Gastroesophageal sphincter (tissue), 4 donors: ENCODE results near the gene GPR160. TPM values are rescaled to one million over a fixed set of nuclear protein-coding genes. Genes with fewer than 3 reads are reported as not detected.

Experiments
- ATAC-seq: fragments of 150-250 bp; one replicate; pipeline ENCODE4 v1.9.1; 2016; ENCODE audit warnings: mild to moderate bottlenecking, moderate library complexity
- H3K27ac ChIP-seq, 4 donors: fragments of 200-600 bp; sonication (generic) in 3 of 4; 1 replicate in 3 of 4; 2 replicates in 1 of 4; pipeline ENCODE4 v1.5.1; 2016 to 2019
- H3K27me3 ChIP-seq: fragments of 200-600 bp; sonication (generic); one replicate; pipeline ENCODE4 v1.5.1; 2019
- H3K36me3 ChIP-seq, 2 donors: fragments of 200-600 bp; sonication (generic); one replicate each; pipeline ENCODE4 v1.5.1; 2019; ENCODE audit warnings: control low read depth in 1 of 2
- H3K4me1 ChIP-seq, 3 donors: fragments of 200-600 bp; sonication (generic); 1 replicate in 2 of 3; 2 replicates in 1 of 3; pipeline ENCODE4 v1.5.1; 2016 to 2019; ENCODE audit warnings: control low read depth in 2 of 3
- H3K4me3 ChIP-seq, 2 donors: fragments of 200-600 bp; sonication (generic); one replicate each; pipeline ENCODE4 v1.5.1; 2019; ENCODE audit warnings: mild to moderate bottlenecking in 1 of 2, moderate library complexity in 1 of 2
- H3K9me3 ChIP-seq, 3 donors: fragments of 200-600 bp; sonication (generic); one replicate each; pipeline ENCODE4 v1.5.1; 2017 to 2019; ENCODE audit warnings: control low read depth in 2 of 3
- EP300 ChIP-seq: sonication (generic); formaldehyde crosslinking; IDR thresholded peaks from one replicate; pipeline ENCODE4 v1.6.1; 2017; ENCODE audit warnings: antibody characterized with exemption, mild to moderate bottlenecking
- POLR2A ChIP-seq, 2 donors: fragments of 450-650 bp; IDR thresholded peaks; one replicate each; pipeline ENCODE4 v1.6.1; 2017; ENCODE audit warnings: antibody characterized with exemption in 2 of 2, mild to moderate bottlenecking in 2 of 2, moderate library complexity in 1 of 2
- POLR2AphosphoS5 ChIP-seq: sonication (generic); formaldehyde crosslinking; IDR thresholded peaks from one replicate; pipeline ENCODE4 v1.6.1; 2017; ENCODE audit warnings: antibody characterized with exemption
- WGBS, 2 donors: methylation state at CpG; one replicate each; pipeline ENCODE4 v1.1.5; 2018; ENCODE audit warnings: low coverage in 1 of 2; 5-methylcytosine and 5-hydroxymethylcytosine counted together
- total RNA-seq, 4 donors: library from RNA; depleted of rRNA; stranded (reverse); fragments of >200 nt; gene quantifications; one replicate each; pipeline ENCODE4 v1.1.0, GENCODE V29; 2016
- TF ChIP-seq, protein P1 (sequence below), 4 experiments: fragments of 200-600 bp in 2 of 4; fragments of 450-650 bp in 2 of 4; sonication (generic) in 1 of 4; IDR thresholded peaks; one replicate each; pipeline ENCODE4 v1.5.1; 2017 to 2019; ENCODE audit warnings: antibody characterized with exemption in 4 of 4, mild to moderate bottlenecking in 2 of 4, moderate library complexity in 2 of 4

Gene GPR160
- total RNA-seq, 4 donors from 2014 or later, result 0.31 to 4.3 (median 0.94) TPM

DNA sequence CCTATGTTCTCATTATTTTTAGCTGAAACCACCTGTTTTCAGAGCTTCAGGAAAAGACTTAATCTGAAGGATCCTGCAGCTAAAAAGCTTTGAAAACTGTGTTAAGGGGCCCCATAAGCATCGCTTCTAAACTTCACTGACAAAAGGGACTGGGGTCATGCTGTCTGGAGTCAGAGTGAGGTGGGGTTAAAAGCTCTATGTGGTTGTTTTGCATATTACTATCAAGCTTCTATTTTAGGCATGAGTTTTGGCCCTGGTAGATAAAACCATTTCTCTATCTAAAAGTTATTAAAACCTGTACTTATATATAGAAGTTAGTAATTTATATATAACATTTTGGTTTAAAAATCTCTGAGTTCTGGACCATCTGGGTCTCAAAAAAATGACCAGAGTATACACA lies 45.5 kb downstream of the GPR160 start:
- no peaks in the 10 kb centered on the region for H3K4me1 ChIP-seq

DNA sequence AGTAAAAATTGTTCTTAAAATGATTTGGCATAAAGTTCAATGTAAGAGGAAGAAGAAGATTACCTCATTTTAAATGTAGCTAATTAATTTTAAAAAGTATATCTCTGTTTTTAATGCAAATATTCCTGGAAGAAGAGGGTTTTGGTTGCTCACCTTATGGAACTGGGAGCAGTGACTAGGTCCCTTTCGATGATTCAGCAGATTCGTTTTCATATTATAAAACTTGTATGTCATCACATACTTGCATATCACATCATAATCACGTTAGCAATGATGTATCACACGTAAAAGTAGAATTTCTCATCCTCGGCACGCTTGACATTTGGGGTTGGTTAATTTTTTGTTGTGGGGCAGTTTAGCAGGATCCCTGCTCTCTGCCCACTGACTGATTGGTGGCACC lies 47.6 kb downstream of the GPR160 start:
- no peaks in the 10 kb centered on the region for H3K27me3 ChIP-seq
- H3K9me3 ChIP-seq, result no peaks in the 10 kb centered on the region
- WGBS, 2 donors, result 87 to 94% methylated on average over 6 of the region's 6 CpGs
- no peaks in the 10 kb centered on the region for H3K4me1 ChIP-seq
- peaks cover 3 to 62% of the 10 kb centered on the region in 2 donors for H3K36me3 ChIP-seq
- TF ChIP-seq POLR2AphosphoS5 (no peak), POLR2A (IDR thresholded peaks at IDR 0.05) (no peak), EP300 (no peak)
- TF ChIP-seq, protein P1, sequence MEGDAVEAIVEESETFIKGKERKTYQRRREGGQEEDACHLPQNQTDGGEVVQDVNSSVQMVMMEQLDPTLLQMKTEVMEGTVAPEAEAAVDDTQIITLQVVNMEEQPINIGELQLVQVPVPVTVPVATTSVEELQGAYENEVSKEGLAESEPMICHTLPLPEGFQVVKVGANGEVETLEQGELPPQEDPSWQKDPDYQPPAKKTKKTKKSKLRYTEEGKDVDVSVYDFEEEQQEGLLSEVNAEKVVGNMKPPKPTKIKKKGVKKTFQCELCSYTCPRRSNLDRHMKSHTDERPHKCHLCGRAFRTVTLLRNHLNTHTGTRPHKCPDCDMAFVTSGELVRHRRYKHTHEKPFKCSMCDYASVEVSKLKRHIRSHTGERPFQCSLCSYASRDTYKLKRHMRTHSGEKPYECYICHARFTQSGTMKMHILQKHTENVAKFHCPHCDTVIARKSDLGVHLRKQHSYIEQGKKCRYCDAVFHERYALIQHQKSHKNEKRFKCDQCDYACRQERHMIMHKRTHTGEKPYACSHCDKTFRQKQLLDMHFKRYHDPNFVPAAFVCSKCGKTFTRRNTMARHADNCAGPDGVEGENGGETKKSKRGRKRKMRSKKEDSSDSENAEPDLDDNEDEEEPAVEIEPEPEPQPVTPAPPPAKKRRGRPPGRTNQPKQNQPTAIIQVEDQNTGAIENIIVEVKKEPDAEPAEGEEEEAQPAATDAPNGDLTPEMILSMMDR (IDR thresholded peaks at IDR 0.05), result no peak
- ATAC-seq, result no peak
- no peak overlapping the region for H3K27ac ChIP-seq
- no peak overlapping the region for H3K4me3 ChIP-seq

More for the DNA sequence above, 45.5 kb downstream of the GPR160 start:
- no peaks in the 10 kb centered on the region for H3K27me3 ChIP-seq
- peaks cover 3 to 52% of the 10 kb centered on the region in 2 donors for H3K36me3 ChIP-seq
- no peak for ATAC-seq
- 100% methylated on average over 1 of the region's 1 CpG for WGBS, 2 donors
- no peak overlapping the region for H3K4me3 ChIP-seq
- TF ChIP-seq, protein P1 (IDR thresholded peaks at IDR 0.05), result no peak
- TF ChIP-seq POLR2A (IDR thresholded peaks at IDR 0.05) (no peak), POLR2AphosphoS5 (no peak), EP300 (no peak)
- no peak overlapping the region for H3K27ac ChIP-seq
- H3K9me3 ChIP-seq, result no peaks in the 10 kb centered on the region

DNA sequence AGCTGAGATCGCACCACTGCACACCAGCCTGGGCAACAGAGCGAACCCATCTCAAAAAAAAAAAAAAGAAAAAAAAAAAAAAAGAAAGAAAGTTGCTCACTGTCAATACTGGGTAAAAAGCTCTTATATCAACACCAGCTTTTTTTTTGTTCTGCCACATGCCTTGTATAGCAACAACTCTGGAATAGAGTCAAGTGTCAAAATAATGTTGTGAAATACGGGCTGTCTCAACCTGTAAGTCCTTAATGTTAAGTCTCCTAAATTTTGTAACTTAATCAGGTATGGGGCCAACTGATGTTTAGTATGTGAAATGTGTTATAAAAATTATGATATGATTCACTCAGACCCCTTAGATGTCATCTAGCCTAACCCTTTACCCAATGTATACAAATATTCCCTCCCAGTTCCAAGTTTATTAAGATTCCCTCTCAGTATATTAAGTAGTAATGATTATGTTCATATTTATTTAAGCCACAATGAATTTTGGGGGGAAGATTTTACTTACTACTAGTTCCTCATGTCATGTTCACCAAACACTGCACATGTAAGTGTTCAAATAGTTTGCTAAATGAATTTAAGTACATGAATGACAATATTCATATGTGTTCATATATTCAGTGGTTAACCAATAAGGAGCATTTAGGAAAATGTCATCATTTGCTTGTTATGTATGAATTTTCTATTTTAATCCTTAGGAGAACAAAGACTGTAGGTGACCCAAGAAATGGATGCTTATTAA lies 52.2 kb downstream of the GPR160 start:
- ATAC-seq, result no peak
- Histone ChIP-seq H3K4me3 (no peak overlapping the region), H3K9me3 (no peaks in the 10 kb centered on the region), H3K4me1 (no peaks in the 10 kb centered on the region), H3K27me3 (no peaks in the 10 kb centered on the region), H3K36me3 (peaks cover 3 to 73% of the 10 kb centered on the region in 2 donors), H3K27ac (no peak overlapping the region)
- WGBS, 2 donors, result 89 to 95% methylated on average over 1 to 2 of the region's 3 CpGs
- TF ChIP-seq POLR2AphosphoS5 (no peak), POLR2A (IDR thresholded peaks at IDR 0.05) (no peak)

DNA sequence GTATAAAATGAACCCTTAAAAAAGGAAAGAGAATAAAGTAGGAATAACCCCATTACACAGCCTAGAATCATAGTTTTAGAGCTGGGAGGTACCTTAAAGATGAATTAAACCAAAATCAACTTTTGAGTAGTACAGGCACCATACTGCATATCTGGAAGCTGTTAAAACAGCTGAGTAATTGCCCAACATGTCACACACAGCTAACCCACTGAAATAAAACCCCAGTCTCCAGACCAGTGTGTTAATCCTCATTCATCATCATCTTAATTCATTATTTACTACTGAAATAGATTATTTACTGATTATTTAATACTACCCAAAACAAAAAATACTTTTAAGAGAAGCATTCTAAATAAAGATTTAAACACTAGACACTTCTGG lies 52.8 kb downstream of the GPR160 start:
- H3K4me3 ChIP-seq, result no peak overlapping the region
- no peak overlapping the region for H3K27ac ChIP-seq
- no peaks in the 10 kb centered on the region for H3K9me3 ChIP-seq
- H3K27me3 ChIP-seq, result no peaks in the 10 kb centered on the region
- H3K4me1 ChIP-seq, result no peaks in the 10 kb centered on the region
- TF ChIP-seq, protein P1 (IDR thresholded peaks at IDR 0.05), result no peak
- TF ChIP-seq POLR2AphosphoS5 (no peak), POLR2A (IDR thresholded peaks at IDR 0.05) (no peak), EP300 (no peak)
- peaks cover 3 to 73% of the 10 kb centered on the region in 2 donors for H3K36me3 ChIP-seq
- ATAC-seq, result no peak

DNA sequence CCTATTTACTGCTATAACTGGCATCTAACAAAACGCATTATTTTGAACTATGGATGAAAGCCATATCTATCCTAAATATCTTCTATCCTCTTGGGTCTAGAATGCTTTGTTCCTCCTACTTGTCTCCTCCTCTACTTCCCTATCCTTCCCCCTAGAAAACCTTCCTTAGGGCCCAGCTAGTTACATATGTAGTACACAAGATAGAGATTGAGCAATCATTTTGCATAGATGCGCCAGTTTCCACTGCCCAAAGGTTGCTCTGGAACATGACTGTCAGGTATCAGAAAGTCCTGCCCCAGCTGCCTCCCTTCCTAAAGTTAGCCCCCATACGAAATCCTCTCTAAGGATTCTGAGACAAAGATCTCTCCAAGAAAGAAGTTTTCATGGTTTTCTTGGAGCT lies 55.1 kb downstream of the GPR160 start:
- no peaks in the 10 kb centered on the region for H3K9me3 ChIP-seq
- WGBS, 2 donors, result 90 to 100% methylated on average over 3 of the region's 3 CpGs
- peaks cover 10 to 73% of the 10 kb centered on the region in 2 donors for H3K36me3 ChIP-seq
- TF ChIP-seq EP300, result no peak
- TF ChIP-seq POLR2A (IDR thresholded peaks at IDR 0.05), result no peak
- TF ChIP-seq, protein P1 (IDR thresholded peaks at IDR 0.05), result no peak
- no peaks in the 10 kb centered on the region for H3K27me3 ChIP-seq
- no peak for ATAC-seq
- H3K27ac ChIP-seq, result no peak overlapping the region
- no peak overlapping the region for H3K4me3 ChIP-seq
- no peaks in the 10 kb centered on the region for H3K4me1 ChIP-seq
